ENCODE measurements around the gene HCK.

Gene HCK

DNA sequence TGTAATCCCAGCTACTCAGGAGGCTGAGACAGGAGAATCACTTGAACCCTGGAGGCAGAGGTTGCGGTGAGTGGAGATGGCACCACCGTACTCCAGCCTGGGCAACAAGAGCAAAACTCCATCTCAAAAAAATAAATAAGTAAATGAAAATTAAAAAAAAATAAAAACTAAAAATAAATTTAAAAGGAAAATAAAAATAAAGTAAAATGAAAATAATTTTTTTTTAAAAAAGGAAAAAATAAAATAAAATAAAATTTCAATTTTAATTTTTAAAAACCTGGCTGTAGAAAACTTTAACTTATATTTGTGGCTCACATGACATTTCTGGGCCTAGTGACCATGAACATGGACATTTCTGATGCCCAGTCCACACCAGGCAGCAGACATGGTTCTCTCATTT lies 16.1 kb downstream of the HCK start:
- in situ Hi-C loops (cut with HindIII; ENCODE audit: low sequenced_read_pairs): no loop called here
- TF ChIP-seq, protein P1, sequence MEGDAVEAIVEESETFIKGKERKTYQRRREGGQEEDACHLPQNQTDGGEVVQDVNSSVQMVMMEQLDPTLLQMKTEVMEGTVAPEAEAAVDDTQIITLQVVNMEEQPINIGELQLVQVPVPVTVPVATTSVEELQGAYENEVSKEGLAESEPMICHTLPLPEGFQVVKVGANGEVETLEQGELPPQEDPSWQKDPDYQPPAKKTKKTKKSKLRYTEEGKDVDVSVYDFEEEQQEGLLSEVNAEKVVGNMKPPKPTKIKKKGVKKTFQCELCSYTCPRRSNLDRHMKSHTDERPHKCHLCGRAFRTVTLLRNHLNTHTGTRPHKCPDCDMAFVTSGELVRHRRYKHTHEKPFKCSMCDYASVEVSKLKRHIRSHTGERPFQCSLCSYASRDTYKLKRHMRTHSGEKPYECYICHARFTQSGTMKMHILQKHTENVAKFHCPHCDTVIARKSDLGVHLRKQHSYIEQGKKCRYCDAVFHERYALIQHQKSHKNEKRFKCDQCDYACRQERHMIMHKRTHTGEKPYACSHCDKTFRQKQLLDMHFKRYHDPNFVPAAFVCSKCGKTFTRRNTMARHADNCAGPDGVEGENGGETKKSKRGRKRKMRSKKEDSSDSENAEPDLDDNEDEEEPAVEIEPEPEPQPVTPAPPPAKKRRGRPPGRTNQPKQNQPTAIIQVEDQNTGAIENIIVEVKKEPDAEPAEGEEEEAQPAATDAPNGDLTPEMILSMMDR (IDR thresholded peaks at IDR 0.05; ENCODE audit: low read depth, low read length): no peak
- DNase-seq (ENCODE audit: low read depth, low spot score): no peak
- no peak overlapping the region for H3K4me3 ChIP-seq (ENCODE audit: low read depth, low read length)

DNA sequence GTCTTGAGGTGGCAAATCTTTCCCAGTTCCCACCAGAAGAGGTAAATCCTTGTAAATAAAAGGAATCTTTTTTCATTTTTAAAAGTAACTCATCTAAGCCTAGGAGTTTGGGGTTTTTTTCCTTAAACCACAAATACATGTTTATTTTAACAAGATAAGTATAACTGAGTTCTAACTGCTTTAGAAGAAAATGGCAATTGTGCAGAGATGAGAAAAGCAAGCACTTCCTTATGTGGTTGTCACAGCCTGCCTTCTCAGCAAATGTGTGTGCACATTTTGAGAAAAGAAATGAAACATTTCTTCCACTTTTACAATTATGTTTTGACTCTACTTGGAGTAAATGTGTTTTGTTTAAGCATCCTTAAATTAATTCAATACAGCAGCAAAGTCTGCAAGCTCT lies 17.7 kb downstream of the HCK start:
- in situ Hi-C loops (cut with HindIII; ENCODE audit: low sequenced_read_pairs): no loop called here
- no peak overlapping the region for H3K4me3 ChIP-seq (ENCODE audit: low read depth, low read length)
- TF ChIP-seq, protein P1 (IDR thresholded peaks at IDR 0.05; ENCODE audit: low read depth, low read length): no peak
- no peak for DNase-seq (ENCODE audit: low read depth, low spot score)

DNA sequence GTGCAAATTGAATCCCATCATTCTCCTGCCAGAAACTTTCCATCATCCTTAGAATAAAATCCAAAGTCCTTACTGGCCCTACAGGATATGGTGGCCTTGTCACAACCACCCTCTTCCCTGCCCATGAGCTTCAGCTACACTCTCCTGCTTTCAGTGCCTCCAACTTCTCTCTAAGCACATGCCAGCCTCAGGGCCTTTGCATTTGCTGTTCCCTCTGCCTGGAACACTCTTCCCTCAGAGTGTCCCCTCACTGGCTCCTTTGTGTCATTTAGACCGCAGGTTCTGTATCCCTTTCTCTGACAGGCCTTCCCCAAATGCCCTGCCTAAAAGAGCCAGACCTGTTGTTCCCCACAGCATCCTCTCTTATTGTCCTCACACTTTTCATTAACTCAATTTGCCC lies 18.2 kb downstream of the HCK start:
- TF ChIP-seq, protein P1 (IDR thresholded peaks at IDR 0.05; ENCODE audit: low read depth, low read length): no peak
- DNase-seq (ENCODE audit: low read depth, low spot score): no peak
- H3K4me3 ChIP-seq (ENCODE audit: low read depth, low read length): no peak overlapping the region
- in situ Hi-C loops (cut with HindIII; ENCODE audit: low sequenced_read_pairs): no loop called here

DNA sequence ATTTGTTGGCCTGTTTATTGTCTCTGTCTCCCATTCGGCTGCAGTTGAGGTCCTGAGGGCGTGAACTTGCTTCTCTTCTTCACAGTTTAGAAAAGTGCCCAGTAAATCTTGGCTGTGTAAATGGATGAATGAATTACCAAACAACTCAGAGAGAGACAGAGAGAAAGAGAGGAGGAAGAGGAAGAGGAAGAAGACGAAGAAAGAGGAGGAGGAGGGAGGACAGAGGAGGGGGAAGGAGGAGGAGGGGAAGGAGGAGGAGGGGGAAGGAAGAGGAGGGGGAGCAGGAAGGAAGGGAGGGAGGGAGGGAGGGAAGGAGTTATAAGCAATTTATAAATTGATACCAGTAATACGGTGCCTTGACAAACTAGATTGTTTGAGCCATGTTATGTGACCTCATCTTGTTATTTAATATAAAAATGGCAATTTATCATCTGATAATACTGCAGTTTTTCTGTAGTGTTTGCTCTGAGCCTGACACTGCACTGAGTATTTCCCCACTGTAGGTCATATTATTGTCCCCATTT lies 18.7 kb downstream of the HCK start:
- DNase-seq (ENCODE audit: low read depth, low spot score): no peak
- no peak overlapping the region for H3K4me3 ChIP-seq (ENCODE audit: low read depth, low read length)
- in situ Hi-C loops (cut with HindIII; ENCODE audit: low sequenced_read_pairs): no loop called here
- TF ChIP-seq, protein P1 (IDR thresholded peaks at IDR 0.05; ENCODE audit: low read depth, low read length): no peak

DNA sequence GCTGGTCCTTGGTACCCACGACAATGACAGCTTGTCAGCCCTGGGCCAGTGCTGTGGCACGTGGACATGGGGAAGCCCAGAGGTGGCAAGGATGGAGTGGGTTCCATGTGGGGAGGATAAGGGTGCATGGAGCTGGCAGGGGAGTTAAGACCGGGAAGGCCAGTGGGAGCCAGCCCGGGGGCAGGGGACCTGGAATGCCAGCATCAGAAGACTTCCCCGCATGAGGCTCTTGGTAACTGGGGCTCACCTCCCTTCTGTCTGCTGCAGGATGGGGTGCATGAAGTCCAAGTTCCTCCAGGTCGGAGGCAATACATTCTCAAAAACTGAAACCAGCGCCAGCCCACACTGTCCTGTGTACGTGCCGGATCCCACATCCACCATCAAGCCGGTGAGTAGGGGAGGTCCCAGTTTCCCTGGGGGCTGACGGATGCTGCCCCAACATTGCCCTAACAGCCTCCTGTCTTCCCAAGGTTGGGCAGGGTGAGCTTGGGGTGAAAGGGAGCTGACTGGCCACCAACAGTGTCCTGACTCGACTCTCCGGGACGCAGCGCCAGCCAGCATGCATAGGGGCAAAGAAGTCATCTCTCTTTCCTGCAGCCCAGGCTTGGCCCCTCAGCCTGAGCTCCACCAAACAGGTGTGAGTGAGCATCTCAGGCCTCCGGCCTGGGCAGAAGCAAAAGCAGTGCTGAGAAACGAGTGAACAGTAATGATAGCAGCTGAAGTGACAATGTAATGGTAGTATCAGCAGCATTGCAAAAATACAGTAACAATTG lies 19.5 kb downstream of the HCK start:
- TF ChIP-seq, protein P1 (IDR thresholded peaks at IDR 0.05; ENCODE audit: low read depth, low read length): no peak
- no peak overlapping the region for H3K4me3 ChIP-seq (ENCODE audit: low read depth, low read length)
- no peak for DNase-seq (ENCODE audit: low read depth, low spot score)
- in situ Hi-C loops (cut with HindIII; ENCODE audit: low sequenced_read_pairs): no loop called here

DNA sequence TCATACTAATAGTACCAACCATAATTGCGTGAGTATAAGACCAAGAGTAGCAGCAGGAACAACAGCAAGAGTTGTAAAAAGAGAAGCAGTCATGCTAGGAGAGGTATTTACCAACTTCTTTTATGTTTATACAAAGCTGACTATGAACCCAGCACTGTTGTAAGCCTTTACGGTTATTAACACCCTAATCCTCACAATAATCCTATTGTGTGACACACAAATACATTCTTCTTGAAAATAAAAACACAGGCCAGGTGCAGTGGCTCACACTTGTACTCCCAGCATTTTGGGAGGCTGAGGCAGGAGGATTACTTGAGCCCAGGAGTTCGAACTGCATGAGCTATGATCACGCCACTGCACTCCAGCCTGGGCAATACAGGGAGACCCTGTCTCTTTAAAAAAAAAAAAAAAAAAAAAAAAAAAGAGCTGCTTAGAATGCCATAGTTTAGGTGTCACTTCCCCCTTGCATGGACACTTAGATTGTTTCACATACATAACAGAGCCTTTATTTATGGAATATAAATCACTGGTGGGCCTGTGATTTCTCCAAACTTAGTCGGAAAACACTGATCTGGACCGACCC lies 20.2 kb downstream of the HCK start:
- H3K4me3 ChIP-seq (ENCODE audit: low read depth, low read length): no peak overlapping the region
- in situ Hi-C loops (cut with HindIII; ENCODE audit: low sequenced_read_pairs): no loop called here
- TF ChIP-seq, protein P1 (IDR thresholded peaks at IDR 0.05; ENCODE audit: low read depth, low read length): no peak
- no peak for DNase-seq (ENCODE audit: low read depth, low spot score)
